Vagina (tissue), 2 donors: ENCODE measurements around the gene SDHB.

ENCODE experiments used
- POLR2AphosphoS5 ChIP-seq, 2 donors: sonication (generic); formaldehyde crosslinking; IDR thresholded peaks; one replicate each; pipeline ENCODE4 v1.9.0; 2017; ENCODE audit warnings: antibody characterized with exemption in 2 of 2, mild to moderate bottlenecking in 2 of 2, low read depth in 1 of 2; ENCODE audit not compliant: insufficient read depth in 1 of 2
- TF ChIP-seq, protein P1 (sequence below), 3 experiments: fragments of 450-650 bp in 2 of 3; fragments of 200-600 bp in 1 of 3; sonication (generic) in 1 of 3; IDR thresholded peaks; one replicate each; pipeline ENCODE4 v1.5.1; 2017 to 2019; ENCODE audit warnings: antibody characterized with exemption in 3 of 3, mild to moderate bottlenecking in 2 of 3, moderate library complexity in 2 of 3

DNA sequence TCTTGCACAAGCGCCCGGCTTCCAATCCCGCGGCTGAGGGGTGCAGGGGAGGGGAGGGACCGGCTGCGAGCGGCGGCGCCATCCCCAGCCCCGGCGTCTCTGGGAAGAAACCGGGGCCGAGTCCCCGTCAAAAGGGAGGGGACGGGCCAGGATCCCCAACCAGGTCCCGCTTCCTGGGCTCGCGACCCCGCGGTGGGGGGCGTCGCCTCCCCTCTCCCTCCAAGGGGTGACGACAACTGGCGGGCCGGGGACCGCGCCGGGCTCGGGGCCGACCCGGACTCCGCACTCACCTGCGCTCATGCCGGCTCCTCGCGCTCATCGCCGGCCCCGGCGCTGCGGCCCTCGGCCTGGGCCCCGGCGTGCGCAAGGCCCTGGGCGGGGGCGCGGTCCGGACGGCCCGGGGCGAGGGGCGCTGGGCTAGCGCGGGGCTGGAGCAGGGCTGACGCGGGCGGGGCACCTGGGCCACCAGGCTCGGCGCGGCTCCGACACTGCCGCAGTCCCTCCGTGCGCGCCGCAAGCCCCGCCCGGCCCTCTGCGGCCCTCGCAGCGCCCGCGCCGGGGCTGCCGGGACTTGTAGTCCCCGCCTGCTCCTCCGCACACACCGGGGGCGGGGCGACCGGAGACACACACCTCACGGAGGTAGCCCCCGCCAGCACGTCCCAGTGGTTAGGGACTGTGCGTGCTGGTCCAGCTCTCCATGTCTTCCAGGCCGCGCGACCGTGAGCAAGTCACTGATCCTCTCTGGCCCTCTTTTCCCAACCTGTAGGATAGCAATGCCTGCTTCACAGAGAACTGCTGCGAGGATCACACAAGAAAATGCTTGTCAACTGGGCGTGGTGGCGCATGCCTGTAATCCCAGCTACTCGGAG, 42.2 kb downstream of the SDHB start, which contains the start of gene ATP13A2:
- TF ChIP-seq, protein P1, sequence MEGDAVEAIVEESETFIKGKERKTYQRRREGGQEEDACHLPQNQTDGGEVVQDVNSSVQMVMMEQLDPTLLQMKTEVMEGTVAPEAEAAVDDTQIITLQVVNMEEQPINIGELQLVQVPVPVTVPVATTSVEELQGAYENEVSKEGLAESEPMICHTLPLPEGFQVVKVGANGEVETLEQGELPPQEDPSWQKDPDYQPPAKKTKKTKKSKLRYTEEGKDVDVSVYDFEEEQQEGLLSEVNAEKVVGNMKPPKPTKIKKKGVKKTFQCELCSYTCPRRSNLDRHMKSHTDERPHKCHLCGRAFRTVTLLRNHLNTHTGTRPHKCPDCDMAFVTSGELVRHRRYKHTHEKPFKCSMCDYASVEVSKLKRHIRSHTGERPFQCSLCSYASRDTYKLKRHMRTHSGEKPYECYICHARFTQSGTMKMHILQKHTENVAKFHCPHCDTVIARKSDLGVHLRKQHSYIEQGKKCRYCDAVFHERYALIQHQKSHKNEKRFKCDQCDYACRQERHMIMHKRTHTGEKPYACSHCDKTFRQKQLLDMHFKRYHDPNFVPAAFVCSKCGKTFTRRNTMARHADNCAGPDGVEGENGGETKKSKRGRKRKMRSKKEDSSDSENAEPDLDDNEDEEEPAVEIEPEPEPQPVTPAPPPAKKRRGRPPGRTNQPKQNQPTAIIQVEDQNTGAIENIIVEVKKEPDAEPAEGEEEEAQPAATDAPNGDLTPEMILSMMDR (IDR thresholded peaks at IDR 0.05) = no peak
- peak in 1 of 2 donors; percentile 33 for TF ChIP-seq POLR2AphosphoS5 (IDR thresholded peaks at IDR 0.05; ENCODE audit: insufficient read depth in 1 of 2, low read depth in 1 of 2)
